ENCODE measurements around the gene FGD4. TPM values are rescaled to one million over a fixed set of nuclear protein-coding genes. Genes with fewer than 3 reads are reported as not detected.

FGD4 gene
- total and polyA plus RNA-seq, 2 donors (not counting 3 experiments of a cell fraction or from before 2014, with no cell fraction given): 6.6 to 44.7 TPM

- H3K27me3 ChIP-seq (ENCODE audit: control insufficient read depth in 2 of 2, insufficient read depth in 2 of 2, low read length in 2 of 2): no peaks in the 10 kb centered on the region
- peaks cover 20% of the 10 kb centered on the region for H3K79me2 ChIP-seq (ENCODE audit: control insufficient read depth, insufficient read depth, low read length)
- no peak overlapping the region for H3K4me3 ChIP-seq (replicated peaks in 1 of 3; ENCODE audit: insufficient read depth in 1 of 3, low read depth in 1 of 3, low read length in 3 of 3)
- no peaks in the 10 kb centered on the region for H3K36me3 ChIP-seq (ENCODE audit: control insufficient read depth in 2 of 2, extremely low read depth in 1 of 2, insufficient read depth in 2 of 2, low read length in 2 of 2)
- H3K27ac ChIP-seq (ENCODE audit: insufficient read depth, low read depth, low read length): no peak overlapping the region
- TF ChIP-seq EZH2 (IDR thresholded peaks at IDR 0.05; ENCODE audit: borderline replicate concordance, low read depth, low read length, severe bottlenecking) (no peak), POLR2AphosphoS5 (IDR thresholded peaks at IDR 0.05; ENCODE audit: insufficient read depth, low read depth, low read length) (no peak), POLR2A (IDR thresholded peaks at IDR 0.05; ENCODE audit: low read depth, low read length) (no peak), GATA2 (IDR thresholded peaks at IDR 0.05; ENCODE audit: insufficient read depth, insufficient read length, low read depth, low read length) (no peak), CTCF (IDR thresholded peaks at IDR 0.05; ENCODE audit: extremely low read depth in 1 of 2, insufficient read depth in 1 of 2, low read depth in 1 of 2, low read length in 2 of 2) (no peak), MAX (IDR thresholded peaks at IDR 0.05; ENCODE audit: insufficient read depth, insufficient read length) (no peak), JUN (IDR thresholded peaks at IDR 0.05; ENCODE audit: borderline replicate concordance, insufficient read depth, insufficient read length, low read depth) (no peak), FOS (IDR thresholded peaks at IDR 0.05; ENCODE audit: borderline replicate concordance, insufficient read depth, low read length) (no peak), MYC (IDR thresholded peaks at IDR 0.05; ENCODE audit: low read depth, low read length) (no peak)
- no peak overlapping the region for H2AFZ ChIP-seq (ENCODE audit: low read depth, low read length)
- dilution Hi-C loops (cut with MboI; ENCODE audit: extremely low pct_ligation_motif_present, low sequenced_read_pairs) (no loop called here), intact Hi-C loops (cut with micrococcal nuclease) (no loop called here)
- peaks cover 40% of the 10 kb centered on the region for H3K4me1 ChIP-seq (ENCODE audit: control insufficient read depth, extremely low read depth, insufficient read depth, low read length)
- H3K9me3 ChIP-seq (replicated peaks; ENCODE audit: control insufficient read depth, insufficient read depth, low read length): no peaks in the 10 kb centered on the region
- no TSS peak for BruUV-seq (replicated peaks)
- DNase-seq (ENCODE audit: low read depth, low spot score): no peak
- H4K20me1 ChIP-seq (replicated peaks; ENCODE audit: control insufficient read depth, extremely low read depth, insufficient read depth, low read length): no peaks in the 10 kb centered on the region
- H3K4me2 ChIP-seq (ENCODE audit: insufficient read depth, low read length): no peak overlapping the region
- CTCF ChIA-PET: no interaction called here
- H3K9ac ChIP-seq (replicated peaks; ENCODE audit: extremely low read depth, insufficient read depth, low read length): no peak overlapping the region
- POLR2A ChIA-PET: no interaction called here
- H3K9me1 ChIP-seq (replicated peaks; ENCODE audit: control insufficient read depth, extremely low read depth, insufficient read depth, low read length): no peaks in the 10 kb centered on the region
- no peak for FAIRE-seq
Observed at GRCh38 chr12:32443491-32443890, 44.1 kb downstream of the FGD4 start.

Data from endothelial cell of umbilical vein (primary cell).